B cell (primary cell): ENCODE measurements around the gene FBLN2. TPM values are rescaled to one million over a fixed set of nuclear protein-coding genes. Genes with fewer than 3 reads are reported as not detected.

Source experiments
- ATAC-seq: fragments of 200-7000 bp; cut with Tn5 transposase; one replicate; pipeline ENCODE4 v1.10.0; 2021; ENCODE audit warnings: low read depth, mild to moderate bottlenecking, moderate number of reproducible peaks, moderate library complexity
- CTCF ChIA-PET: fragments of 350-600 bp; sonication (Branson Sonifier 250); formaldehyde crosslinking; loops from one replicate; lab custom pipeline; 2021; ENCODE audit warnings: antibody characterized with exemption, inconsistent platforms; lab: Charles Lee
- POLR2A ChIA-PET: fragments of 350-600 bp; sonication (Branson Sonifier 250); formaldehyde crosslinking; loops from one replicate; lab custom pipeline; 2021; ENCODE audit warnings: antibody characterized with exemption; lab: Charles Lee
- DNase-seq: peaks from one replicate; pipeline ENCODE4 v3.0.0; 2013
- H2AFZ ChIP-seq: 2 replicates; pipeline ENCODE4 v1.6.1; 2012; ENCODE audit warnings: mild to moderate bottlenecking, low read depth, low read length; ENCODE audit not compliant: insufficient read depth, poor library complexity, severe bottlenecking
- H3K27ac ChIP-seq, 2 donors: 1 replicate in 1 of 2; 2 replicates in 1 of 2; pipeline ENCODE4 v1.5.1; 2012 to 2013; ENCODE audit warnings: low read length in 2 of 2, mild to moderate bottlenecking in 2 of 2, moderate library complexity in 1 of 2
- H3K27me3 ChIP-seq, 4 experiments: fragments of 200-600 bp in 1 of 4; sonication (generic) in 1 of 4; replicated peaks in 1 of 4; 1 replicate in 2 of 4; 2 replicates in 2 of 4; pipeline versions ENCODE4 v1.6.1 to v1.7.0; 2013 to 2016; ENCODE audit warnings: low read length in 3 of 4, mild to moderate bottlenecking in 2 of 4, mixed read lengths in 1 of 4, moderate library complexity in 1 of 4; ENCODE audit not compliant: insufficient read depth in 4 of 4, control insufficient read depth in 3 of 4; ENCODE audit errors: control extremely low read depth in 1 of 4
- H3K36me3 ChIP-seq, 2 experiments: replicated peaks in 1 of 2; 1 replicate in 1 of 2; 2 replicates in 1 of 2; pipeline versions ENCODE4 v1.6.1 to v1.7.1; 2013; ENCODE audit warnings: low read length in 1 of 2; ENCODE audit not compliant: insufficient read depth in 2 of 2, control insufficient read depth in 1 of 2; ENCODE audit errors: control extremely low read depth in 1 of 2, extremely low read depth in 1 of 2
- H3K4me1 ChIP-seq, 2 donors: fragments of 200-600 bp in 1 of 2; sonication (generic) in 1 of 2; 1 replicate in 1 of 2; 2 replicates in 1 of 2; pipeline versions ENCODE4 v1.5.1 to v1.6.1; 2013 to 2017; ENCODE audit warnings: low read length in 2 of 2; ENCODE audit not compliant: control insufficient read depth in 2 of 2, insufficient read depth in 2 of 2
- H3K4me2 ChIP-seq: replicated peaks from 2 replicates; pipeline ENCODE3; 2012; ENCODE audit warnings: mild to moderate bottlenecking, low read depth, low read length; ENCODE audit not compliant: poor library complexity, severe bottlenecking
- H3K4me3 ChIP-seq, 5 experiments: fragments of 200-600 bp in 1 of 5; sonication (generic) in 1 of 5; 1 replicate in 3 of 5; 2 replicates in 2 of 5; pipeline versions ENCODE4 v1.5.1 to v1.7.0; 2011 to 2016; ENCODE audit warnings: low read length in 4 of 5, mild to moderate bottlenecking in 4 of 5, low read depth in 2 of 5, control low read depth in 1 of 5, moderate library complexity in 1 of 5; ENCODE audit not compliant: insufficient read depth in 1 of 5; ENCODE audit errors: control extremely low read depth in 1 of 5, extremely low read depth in 1 of 5
- H3K79me2 ChIP-seq: fragments of 200-600 bp; sonication (generic); one replicate; pipeline ENCODE4 v1.6.0; 2016; ENCODE audit warnings: low read length; ENCODE audit not compliant: control insufficient read depth, insufficient read depth
- H3K9ac ChIP-seq: fragments of 200-600 bp; sonication (generic); 2 replicates; pipeline ENCODE4 v1.6.1; 2017; ENCODE audit warnings: mild to moderate bottlenecking, low read length, moderate library complexity
- H3K9me3 ChIP-seq, 3 donors: one replicate each; pipeline versions ENCODE4 v1.6.1 to v1.7.1; 2013; ENCODE audit warnings: low read length in 2 of 3; ENCODE audit not compliant: control insufficient read depth in 2 of 3, insufficient read depth in 1 of 3; ENCODE audit errors: control extremely low read depth in 1 of 3
- H4K20me1 ChIP-seq: 2 replicates; pipeline ENCODE4 v1.6.0; 2012; ENCODE audit warnings: mild to moderate bottlenecking, low read length; ENCODE audit not compliant: insufficient read depth, control insufficient read depth, poor library complexity, severe bottlenecking
- H3K27ac Mint-ChIP-seq: one replicate; pipeline ENCODE4 v1.8.0; 2021; ENCODE audit warnings: mixed read lengths
- H3K27me3 Mint-ChIP-seq: one replicate; pipeline ENCODE4 v1.8.0; 2021; ENCODE audit warnings: mixed read lengths
- H3K4me1 Mint-ChIP-seq: one replicate; pipeline ENCODE4 v1.8.0; 2021; ENCODE audit warnings: mixed read lengths
- H3K4me3 Mint-ChIP-seq: one replicate; pipeline ENCODE4 v1.8.0; 2021; ENCODE audit warnings: mixed read lengths
- H3K9me3 Mint-ChIP-seq: one replicate; pipeline ENCODE4 v1.8.0; 2022; ENCODE audit warnings: mixed read lengths; ENCODE audit not compliant: insufficient read depth
- EZH2 ChIP-seq: IDR thresholded peaks from 2 replicates; pipeline ENCODE4 v1.6.1; 2012; ENCODE audit warnings: borderline replicate concordance, low read depth, mild to moderate bottlenecking, moderate library complexity, low read length; ENCODE audit not compliant: insufficient read depth, poor library complexity, severe bottlenecking
- WGBS: methylation state at CpG from one replicate; pipeline ENCODE4 v1.1.5; 2013; ENCODE audit warnings: missing lambda C conversion rate; ENCODE audit not compliant: insufficient coverage; 5-methylcytosine and 5-hydroxymethylcytosine counted together
- intact Hi-C: fragments of 100-400 bp; cut with micrococcal nuclease; formaldehyde crosslinking; loops from one replicate; pipeline ENCODE4 v1.10.0; 2022
- polyA plus RNA-seq: library from polyadenylated mRNA; depleted of rRNA; stranded (reverse); fragments of >200 nt; gene quantifications from 2 replicates; pipeline ENCODE4 v1.2.3, GENCODE V29; 2012
- total RNA-seq, 2 donors: library from RNA; stranded (reverse); fragments of 120-200 nt in 1 of 2; gene quantifications; 1 replicate in 1 of 2; 2 replicates in 1 of 2; pipeline versions ENCODE4 v1.2.3 to v1.2.4, GENCODE V29; 2013 to 2022
- TF ChIP-seq, protein P1 (sequence below): fragments of 200-600 bp; IDR thresholded peaks from one replicate; pipeline ENCODE4 v1.8.0; 2022; ENCODE audit warnings: antibody characterized with exemption, mild to moderate bottlenecking

FBLN2 gene
- total and polyA plus RNA-seq, 2 donors (not counting 1 experiment from before 2014, with no cell fraction given): 3.6 to 8.2 TPM

DNA sequence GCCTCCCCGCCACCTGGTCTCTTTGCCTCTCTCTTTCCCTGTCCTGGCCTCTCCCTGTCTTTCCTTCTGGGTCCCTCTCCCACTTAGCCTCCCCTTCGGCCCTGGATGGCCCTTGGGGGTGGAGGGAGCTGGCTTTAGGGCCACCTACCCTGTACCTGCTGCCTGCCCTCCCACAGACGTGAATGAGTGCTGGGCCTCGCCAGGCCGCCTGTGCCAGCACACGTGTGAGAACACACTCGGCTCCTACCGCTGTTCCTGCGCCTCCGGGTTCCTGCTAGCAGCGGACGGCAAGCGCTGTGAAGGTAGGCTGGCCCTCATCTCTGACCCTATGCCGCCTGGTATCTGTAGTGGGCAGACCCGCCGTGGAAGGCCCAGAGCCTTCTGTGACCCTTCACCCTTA is 80.7 kb downstream of the FBLN2 start:
- ChIA-PET CTCF (no interaction called here), POLR2A (no interaction called here)
- Histone ChIP-seq H3K27ac (no peak overlapping the region), H4K20me1 (no peaks in the 10 kb centered on the region), H3K9ac (no peak overlapping the region), H3K27me3 (no peaks in the 10 kb centered on the region), H3K4me3 (no peak overlapping the region), H3K79me2 (no peaks in the 10 kb centered on the region), H2AFZ (no peak overlapping the region), H3K9me3 (peaks cover 0 to 8% (median 0%) of the 10 kb centered on the region in 3 donors), H3K4me2 (no peak overlapping the region), H3K36me3 (peaks cover 0 to 3% of the 10 kb centered on the region in 2 experiments), H3K4me1 (no peaks in the 10 kb centered on the region)
- Mint-ChIP-seq H3K27me3 (no peaks in the 10 kb centered on the region), H3K4me1 (no peaks in the 10 kb centered on the region), H3K9me3 (no peaks in the 10 kb centered on the region), H3K4me3 (no peak overlapping the region), H3K27ac (no peak overlapping the region)
- 96% methylated on average over 14 of the region's 16 CpGs for WGBS
- DNase-seq (no peak), ATAC-seq (no peak)
- TF ChIP-seq EZH2: no peak
- TF ChIP-seq, protein P1, sequence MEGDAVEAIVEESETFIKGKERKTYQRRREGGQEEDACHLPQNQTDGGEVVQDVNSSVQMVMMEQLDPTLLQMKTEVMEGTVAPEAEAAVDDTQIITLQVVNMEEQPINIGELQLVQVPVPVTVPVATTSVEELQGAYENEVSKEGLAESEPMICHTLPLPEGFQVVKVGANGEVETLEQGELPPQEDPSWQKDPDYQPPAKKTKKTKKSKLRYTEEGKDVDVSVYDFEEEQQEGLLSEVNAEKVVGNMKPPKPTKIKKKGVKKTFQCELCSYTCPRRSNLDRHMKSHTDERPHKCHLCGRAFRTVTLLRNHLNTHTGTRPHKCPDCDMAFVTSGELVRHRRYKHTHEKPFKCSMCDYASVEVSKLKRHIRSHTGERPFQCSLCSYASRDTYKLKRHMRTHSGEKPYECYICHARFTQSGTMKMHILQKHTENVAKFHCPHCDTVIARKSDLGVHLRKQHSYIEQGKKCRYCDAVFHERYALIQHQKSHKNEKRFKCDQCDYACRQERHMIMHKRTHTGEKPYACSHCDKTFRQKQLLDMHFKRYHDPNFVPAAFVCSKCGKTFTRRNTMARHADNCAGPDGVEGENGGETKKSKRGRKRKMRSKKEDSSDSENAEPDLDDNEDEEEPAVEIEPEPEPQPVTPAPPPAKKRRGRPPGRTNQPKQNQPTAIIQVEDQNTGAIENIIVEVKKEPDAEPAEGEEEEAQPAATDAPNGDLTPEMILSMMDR: no peak
- intact Hi-C loops: no loop called here

DNA sequence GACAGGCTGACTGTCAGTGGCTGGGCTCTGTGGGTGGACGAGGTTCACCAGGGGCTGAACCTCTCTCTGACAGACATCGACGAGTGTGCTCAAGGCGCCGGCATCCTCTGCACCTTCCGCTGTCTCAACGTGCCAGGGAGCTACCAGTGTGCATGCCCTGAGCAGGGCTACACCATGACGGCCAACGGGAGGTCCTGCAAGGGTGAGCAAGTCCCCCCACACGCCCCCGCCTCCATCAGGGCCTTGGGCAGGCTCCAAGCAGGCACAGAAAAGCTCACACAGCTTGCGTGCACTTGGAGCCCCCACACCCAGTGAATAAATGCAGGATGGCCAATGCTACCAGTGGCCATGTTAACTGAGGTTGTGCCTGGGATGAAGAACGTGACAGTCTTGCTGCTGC is 82.3 kb downstream of the FBLN2 start:
- Histone ChIP-seq H3K4me3 (no peak overlapping the region), H3K36me3 (peaks cover 0 to 3% of the 10 kb centered on the region in 2 experiments), H3K4me1 (no peaks in the 10 kb centered on the region), H3K27ac (no peak overlapping the region), H2AFZ (no peak overlapping the region), H3K9me3 (no peaks in the 10 kb centered on the region), H3K4me2 (no peak overlapping the region), H4K20me1 (no peaks in the 10 kb centered on the region), H3K27me3 (no peaks in the 10 kb centered on the region), H3K79me2 (no peaks in the 10 kb centered on the region), H3K9ac (no peak overlapping the region)
- whole genome bisulfite sequencing: 85% methylated on average over 13 of the region's 13 CpGs
- TF ChIP-seq EZH2: no peak
- TF ChIP-seq, protein P1: no peak
- DNase-seq: no peak
- no peak overlapping the region for H3K27ac Mint-ChIP-seq
- POLR2A ChIA-PET: no interaction called here
- ATAC-seq: no peak
- no peaks in the 10 kb centered on the region for H3K4me1 Mint-ChIP-seq
- no peak overlapping the region for H3K4me3 Mint-ChIP-seq
- no peaks in the 10 kb centered on the region for H3K27me3 Mint-ChIP-seq
- H3K9me3 Mint-ChIP-seq: no peaks in the 10 kb centered on the region
- CTCF ChIA-PET: interaction anchor here (1.3 to 1.4 kb wide), 2 partner anchors 17 to 18 kb away, joined by 3 to 6 read pairs; no protein-coding TSS in a partner anchor
- intact Hi-C loops: no loop called here
